GM18873 (cell line): Measurements from ENCODE around the gene MKRN3.
"Not testable (repeated sequence)": the region's sequence is repeated elsewhere in the genome, so short reads cannot be mapped to it uniquely, and the experiment has no call there.

Experiments used
- ATAC-seq: cut with Tn5 transposase; IDR thresholded peaks from one replicate; pipeline ENCODE4 v1.9.1; 2021; ENCODE audit warnings: mild to moderate bottlenecking, moderate library complexity, moderate number of reproducible peaks; ENCODE audit not compliant: unreplicated experiment, low FRiP score

The MKRN3 gene

DNA sequence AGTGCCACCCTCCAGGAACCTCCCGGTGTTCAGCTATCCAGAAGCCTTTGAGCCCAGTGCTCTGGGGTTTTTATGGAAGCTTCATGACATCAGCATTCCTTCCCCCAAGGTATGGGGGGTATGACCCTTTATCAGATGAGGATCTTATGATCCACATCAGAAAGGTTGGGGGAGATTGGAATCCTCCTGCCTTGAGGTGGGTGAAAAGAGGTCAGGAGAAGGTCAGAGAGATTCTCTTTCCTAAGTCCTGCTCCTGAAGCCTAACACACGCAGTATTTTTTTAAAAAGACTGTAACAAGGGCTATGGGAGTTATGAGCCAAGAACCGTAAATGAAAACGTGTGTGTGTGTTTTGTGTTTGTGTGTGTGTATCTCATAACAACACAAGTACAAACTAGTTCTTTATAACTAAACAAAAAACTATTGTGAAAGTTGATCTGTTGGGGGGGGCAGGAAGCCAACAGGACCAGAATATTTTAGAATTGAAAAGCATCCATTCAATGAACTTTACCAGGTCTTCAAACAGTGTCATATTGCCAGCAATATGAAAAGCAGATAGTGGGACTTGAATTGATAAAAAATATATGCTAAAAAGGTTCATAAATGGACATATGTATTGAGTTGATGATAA lies 13.2 kb downstream of the MKRN3 start:
- ATAC-seq, result no peak

DNA sequence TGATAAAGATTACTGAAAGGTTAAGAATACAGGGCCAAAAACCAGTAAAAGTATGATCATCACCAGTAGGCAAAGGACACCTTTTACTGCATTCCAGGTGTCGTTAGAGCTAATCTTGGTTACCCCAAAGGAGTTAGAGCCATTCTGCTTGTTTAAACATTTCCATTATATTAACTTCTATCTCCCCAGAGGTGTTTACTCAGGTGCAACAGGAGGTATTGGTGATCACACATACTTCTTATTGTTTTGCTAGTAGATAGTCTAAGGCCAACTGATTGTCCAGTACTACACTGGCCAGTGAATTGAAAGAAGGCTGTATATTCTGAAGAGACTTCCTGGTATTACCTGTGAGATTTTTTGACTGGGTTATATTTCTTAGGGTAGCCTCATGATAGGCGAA lies 22.8 kb downstream of the MKRN3 start:
- ATAC-seq, result no peak

- ATAC-seq, result no peak
Observed at GRCh38 chr15:23589012-23589411, 23.5 kb downstream of the MKRN3 start.

DNA sequence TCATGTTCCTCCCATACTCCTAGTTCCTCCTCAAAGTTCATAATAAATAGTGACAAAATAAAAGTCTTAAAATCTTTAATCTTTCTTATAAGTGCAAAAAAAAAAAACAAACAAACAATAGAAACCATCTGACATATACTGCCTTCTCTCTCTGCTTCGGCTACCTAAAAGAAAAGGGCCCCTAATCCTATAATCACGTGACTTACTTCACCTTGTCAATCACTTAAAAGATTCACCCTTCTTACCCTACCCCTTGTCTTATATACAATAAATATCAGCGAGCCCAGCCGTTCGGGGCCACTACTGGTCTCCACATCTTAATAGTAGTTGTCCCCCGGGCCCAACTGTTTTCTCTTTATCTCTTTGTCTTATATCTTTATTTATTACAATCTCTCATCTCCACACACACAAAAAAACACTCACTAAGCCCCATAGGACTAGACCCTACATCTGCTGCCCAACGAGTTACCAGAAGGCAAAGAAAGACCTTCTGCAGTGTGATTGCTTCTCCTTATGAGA lies 28.8 kb downstream of the MKRN3 start:
- no peak for ATAC-seq

GRCh38 chr15:23595368-23595767 lies 29.9 kb downstream of the MKRN3 start:
- ATAC-seq, result no peak

DNA sequence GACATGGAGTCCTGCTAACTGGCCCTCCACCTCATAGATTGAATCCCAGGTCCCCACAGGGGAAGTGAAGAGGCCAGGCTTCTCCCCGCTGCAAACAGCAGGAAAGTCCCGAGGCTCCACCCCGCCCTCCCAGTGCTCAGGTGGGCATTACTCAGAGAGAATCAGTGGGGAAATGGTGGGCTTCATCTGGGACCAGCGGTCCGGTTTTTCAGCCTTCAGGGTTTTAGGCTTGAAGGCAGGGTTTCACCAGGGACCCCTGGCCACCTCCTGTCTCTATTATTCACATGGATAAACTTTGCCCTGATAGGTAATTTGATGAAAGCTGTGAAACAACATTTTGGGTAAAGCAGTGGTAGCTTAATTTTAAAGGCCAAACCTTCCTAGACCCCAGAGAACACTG lies 31.3 kb downstream of the MKRN3 start:
- no peak for ATAC-seq

- not testable (repeated sequence) for ATAC-seq
Observed at GRCh38 chr15:23597278-23597677, 31.8 kb downstream of the MKRN3 start.

- ATAC-seq, result no peak
Observed at GRCh38 chr15:23599053-23599452, 33.6 kb downstream of the MKRN3 start.

DNA sequence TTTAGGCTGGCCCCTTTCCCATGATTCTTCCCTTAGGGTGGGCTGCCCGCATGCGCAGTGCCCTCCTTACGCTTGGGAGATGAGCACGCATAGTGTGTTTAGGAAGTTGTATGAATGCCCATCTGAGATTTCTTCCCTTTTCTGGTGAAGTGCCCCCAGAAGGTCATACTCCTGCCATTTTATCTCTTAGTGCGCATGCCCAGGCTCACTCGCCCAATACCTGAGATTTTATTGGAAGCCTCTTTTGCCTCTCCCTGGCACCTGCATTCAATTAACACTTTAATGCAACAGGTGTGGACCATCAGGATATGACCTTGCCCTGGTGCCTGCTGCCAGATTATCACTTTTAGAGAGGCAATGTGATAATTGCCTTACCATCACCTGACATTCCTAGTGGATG lies 36.6 kb downstream of the MKRN3 start:
- ATAC-seq, result no peak

DNA sequence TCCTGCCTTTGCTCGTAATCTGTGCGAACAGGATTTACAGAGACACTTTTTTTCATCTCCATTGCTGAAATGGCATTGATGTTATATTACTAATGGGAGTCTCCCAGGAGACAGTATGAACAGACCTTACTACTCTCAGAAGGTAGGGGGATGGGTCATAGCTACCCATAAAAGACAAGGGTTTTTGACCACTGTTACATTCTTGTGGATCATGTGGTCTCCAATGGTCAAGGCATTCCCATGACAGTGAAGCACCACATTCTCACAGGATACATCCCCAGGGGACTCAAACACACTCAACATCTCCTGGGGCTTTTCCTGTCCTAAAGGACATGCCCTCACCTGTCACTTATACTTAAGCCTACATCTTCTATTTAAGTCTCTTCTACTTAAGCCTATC lies 40.8 kb downstream of the MKRN3 start:
- ATAC-seq, result no peak

- ATAC-seq, result no peak
Observed at GRCh38 chr15:23616536-23616935, 51.1 kb downstream of the MKRN3 start.
